Pancreas (tissue), 10 donors: Measurements from ENCODE around the gene SRPRB. TPM values are rescaled to one million over a fixed set of nuclear protein-coding genes. Genes with fewer than 3 reads are reported as not detected.
"Not testable (repeated sequence)": the region's sequence is repeated elsewhere in the genome, so short reads cannot be mapped to it uniquely, and the experiment has no call there.

Experiments used
- ATAC-seq, 4 donors: fragments of 200-7000 bp; cut with Tn5 transposase; one replicate each; pipeline versions ENCODE4 v1.8.0 to v1.9.1; 2020; ENCODE audit warnings: mild to moderate bottlenecking in 4 of 4, moderate library complexity in 4 of 4
- DNase-seq, 6 donors: peaks; one replicate each; pipeline ENCODE4 v3.0.0-alpha.2; 2020
- FAIRE-seq: peaks from 2 replicates; lab custom pipeline; 2012; peaks lifted over from hg19 to GRCh38; lab: Jason Lieb, UNC
- H3K27ac ChIP-seq, 4 donors: fragments of 200-600 bp; sonication (generic); 1 replicate in 3 of 4; 2 replicates in 1 of 4; pipeline versions ENCODE4 v1.5.0 to v1.8.0; 2020
- H3K27me3 ChIP-seq, 4 donors: fragments of 200-600 bp; one replicate each; pipeline ENCODE4 v1.8.0; 2021
- H3K36me3 ChIP-seq, 3 donors: fragments of 200-600 bp; sonication (generic) in 1 of 3; one replicate each; pipeline versions ENCODE4 v1.5.0 to v1.8.0; 2020 to 2021
- H3K4me1 ChIP-seq, 3 donors: fragments of 200-600 bp; one replicate each; pipeline ENCODE4 v1.8.0; 2021
- H3K4me3 ChIP-seq, 4 donors: fragments of 200-600 bp; sonication (generic) in 2 of 4; one replicate each; pipeline versions ENCODE4 v1.5.0 to v1.8.0; 2020 to 2021
- H3K9me3 ChIP-seq, 4 donors: fragments of 200-600 bp; one replicate each; pipeline ENCODE4 v1.8.0; 2021
- CTCF ChIP-seq, 4 donors: fragments of 200-600 bp; sonication (generic) in 3 of 4; IDR thresholded peaks; one replicate each; pipeline versions ENCODE4 v1.5.0 to v1.8.0; 2021; ENCODE audit warnings: antibody characterized with exemption in 4 of 4
- WGBS, 2 donors: extraction: QIAGEN DNeasy Blood & Tissue Kit; methylation state at CpG; one replicate each; pipeline ENCODE4 v1.1.7; 2013; 5-methylcytosine and 5-hydroxymethylcytosine counted together
- intact Hi-C, 3 donors: fragments of 100-400 bp; cut with DNase I; formaldehyde crosslinking; loops; one replicate each; pipeline versions ENCODE4 v1.11.1 to v1.14.2; 2022
- polyA plus RNA-seq, 2 donors: library from polyadenylated mRNA; stranded (reverse); fragments of 200-250 nt; gene quantifications; one replicate each; pipeline ENCODE4 v1.2.3, GENCODE V29; 2013
- total RNA-seq, 6 donors: library from RNA; stranded (reverse); fragmentation: NEBNext Ultra II Directional in 4 of 6; extraction: Animal tissue kit (Norgen Biotek cat#: 25700) in 4 of 6; gene quantifications; one replicate each; pipeline versions ENCODE4 v1.2.1 to v1.2.4, GENCODE V29; 2021 to 2023
- donor health status: healthy with polysubstance abuse.
- donor health status: DM: no; HTN: no; CAD: no; lungs with moderate emphysema.
- donor health status: DM: no; HTN: no; CAD: no.
- donor health status: control.
- donor health status: control.
- donor health status: Bipolar disorder and iron deficiency.
- donor health status: DM: yes; HTN: yes; CAD: no.
- donor health status: DM: no; HTN: no; CAD: no.
- donor health status: DM: no; HTN: no; CAD: no.
- donor health status: DM: yes; HTN: yes; CAD: no.

Gene SRPRB
- total and polyA plus RNA-seq, 8 donors = 37.0 to 132 (median 75.3) TPM

- WGBS, 2 donors = 71% methylated on average over 8 of the region's 8 CpGs
- no peak overlapping the region for H3K27ac ChIP-seq
- intact Hi-C loops = loop anchor here in 1 of 3 donors (10.0 kb wide), 1 partner anchor 113 kb away; the partner anchor contains the start of gene TOPBP1
- FAIRE-seq = no peak
- H3K4me1 ChIP-seq = no peaks in the 10 kb centered on the region
- H3K27me3 ChIP-seq = no peaks in the 10 kb centered on the region
- H3K9me3 ChIP-seq = no peaks in the 10 kb centered on the region
- no peak for TF ChIP-seq CTCF (IDR thresholded peaks at IDR 0.05)
- no peak for DNase-seq
- H3K36me3 ChIP-seq = no peaks in the 10 kb centered on the region
- H3K4me3 ChIP-seq = no peak overlapping the region
- ATAC-seq = no peak
These were observed 27.6 kb upstream of the SRPRB start for GRCh38 chr3:133777807-133778568.

- intact Hi-C loops = loop anchor here in 1 of 3 donors (10.0 kb wide), 1 partner anchor 115 kb away; the partner anchor contains the start of gene TOPBP1
- FAIRE-seq (no peak), DNase-seq (no peak), ATAC-seq (no peak)
- no peaks in the 10 kb centered on the region for H3K36me3 ChIP-seq
- no peaks in the 10 kb centered on the region for H3K27me3 ChIP-seq
- H3K4me3 ChIP-seq = no peak overlapping the region
- H3K4me1 ChIP-seq = no peaks in the 10 kb centered on the region
- 47 to 68% methylated on average over 4 of the region's 4 CpGs for WGBS, 2 donors
- no peak for TF ChIP-seq CTCF (IDR thresholded peaks at IDR 0.05)
- no peak overlapping the region for H3K27ac ChIP-seq
- H3K9me3 ChIP-seq = no peaks in the 10 kb centered on the region
These were observed 25.9 kb upstream of the SRPRB start for GRCh38 chr3:133779626-133780203.

- H3K4me1 ChIP-seq, H3K36me3 ChIP-seq, DNase-seq, H3K27ac ChIP-seq, FAIRE-seq, H3K4me3 ChIP-seq, H3K27me3 ChIP-seq, H3K9me3 ChIP-seq, intact Hi-C loops, ATAC-seq: not testable (repeated sequence)
- WGBS, 2 donors = 84 to 91% methylated on average over 6 of the region's 6 CpGs
These were observed 24.9 kb upstream of the SRPRB start for GRCh38 chr3:133780756-133781155.

GRCh38 chr3:133781570-133781969 lies 24.0 kb upstream of the SRPRB start:
- Histone ChIP-seq H3K27ac (no peak overlapping the region), H3K4me1 (no peaks in the 10 kb centered on the region), H3K4me3 (no peak overlapping the region), H3K36me3 (no peaks in the 10 kb centered on the region), H3K9me3 (no peaks in the 10 kb centered on the region), H3K27me3 (no peaks in the 10 kb centered on the region)
- no peak for FAIRE-seq
- ATAC-seq = no peak
- TF ChIP-seq CTCF (IDR thresholded peaks at IDR 0.05) = no peak
- intact Hi-C loops = no loop called here
- no peak for DNase-seq

- H3K27ac ChIP-seq = no peak overlapping the region
- H3K36me3 ChIP-seq = no peaks in the 10 kb centered on the region
- WGBS, 2 donors = 80 to 81% methylated on average over 2 of the region's 2 CpGs
- no peak overlapping the region for H3K4me3 ChIP-seq
- no peaks in the 10 kb centered on the region for H3K4me1 ChIP-seq
- no peaks in the 10 kb centered on the region for H3K9me3 ChIP-seq
- intact Hi-C loops = no loop called here
- ATAC-seq (no peak), FAIRE-seq (no peak), DNase-seq (no peak)
- no peaks in the 10 kb centered on the region for H3K27me3 ChIP-seq
- TF ChIP-seq CTCF (IDR thresholded peaks at IDR 0.05) = no peak
These were observed 23.2 kb upstream of the SRPRB start for GRCh38 chr3:133782454-133782853.
